CD4-positive, alpha-beta memory T cell (primary cell): ENCODE data around the gene SUSD4. TPM values are rescaled to one million over a fixed set of nuclear protein-coding genes. Genes with fewer than 3 reads are reported as not detected.

Experiments
- CTCF ChIA-PET: fragments of 350-600 bp; sonication (Branson Sonifier 250); formaldehyde crosslinking; loops from one replicate; lab custom pipeline; 2021; ENCODE audit warnings: inconsistent platforms; ENCODE audit not compliant: partially characterized antibody; lab: Charles Lee
- POLR2A ChIA-PET: fragments of 350-600 bp; sonication (Branson Sonifier 250); formaldehyde crosslinking; loops from one replicate; lab custom pipeline; 2021; ENCODE audit not compliant: partially characterized antibody; lab: Charles Lee
- DNase-seq, 5 donors: peaks; one replicate each; pipeline versions ENCODE4 v3.0.0 to v3.0.0-alpha.2; 2020 to 2022; ENCODE audit warnings: mixed read lengths in 1 of 5
- H3K27ac ChIP-seq: one replicate; pipeline ENCODE4 v1.7.0; 2013; ENCODE audit warnings: low read depth, low read length
- H3K27me3 ChIP-seq: 2 replicates; pipeline ENCODE4 v1.7.0; 2013; ENCODE audit warnings: mild to moderate bottlenecking, low read length, moderate library complexity; ENCODE audit not compliant: insufficient read depth
- H3K36me3 ChIP-seq: 2 replicates; pipeline ENCODE4 v1.7.0; 2013; ENCODE audit warnings: mild to moderate bottlenecking, low read length, moderate library complexity; ENCODE audit not compliant: insufficient read depth
- H3K4me1 ChIP-seq: 2 replicates; pipeline ENCODE4 v1.7.0; 2013; ENCODE audit warnings: mild to moderate bottlenecking, low read length, moderate library complexity; ENCODE audit not compliant: insufficient read depth
- H3K4me3 ChIP-seq, 2 donors: one replicate each; pipeline ENCODE4 v1.7.0; 2013; ENCODE audit warnings: low read length in 2 of 2, mild to moderate bottlenecking in 1 of 2
- H3K9me3 ChIP-seq, 2 donors: one replicate each; pipeline ENCODE4 v1.7.0; 2013; ENCODE audit warnings: low read length in 2 of 2, control low read depth in 1 of 2; ENCODE audit not compliant: control insufficient read depth in 1 of 2
- H3K27ac Mint-ChIP-seq, 7 donors: one replicate each; pipeline ENCODE4 v1.8.0; 2020 to 2021; ENCODE audit warnings: mixed read lengths in 7 of 7, mild to moderate bottlenecking in 6 of 7, inconsistent platforms in 3 of 7, moderate library complexity in 3 of 7
- H3K27me3 Mint-ChIP-seq, 2 donors: one replicate each; pipeline ENCODE4 v1.8.0; 2020 to 2021; ENCODE audit warnings: mixed read lengths in 2 of 2
- H3K36me3 Mint-ChIP-seq, 2 donors: one replicate each; pipeline ENCODE4 v1.8.0; 2020 to 2021; ENCODE audit warnings: mixed read lengths in 2 of 2, inconsistent platforms in 1 of 2, mild to moderate bottlenecking in 1 of 2
- H3K4me1 Mint-ChIP-seq, 4 donors: one replicate each; pipeline ENCODE4 v1.8.0; 2020 to 2021; ENCODE audit warnings: mixed read lengths in 4 of 4, mild to moderate bottlenecking in 1 of 4
- H3K4me3 Mint-ChIP-seq, 8 donors: one replicate each; pipeline ENCODE4 v1.8.0; 2020 to 2021; ENCODE audit warnings: mixed read lengths in 8 of 8, mild to moderate bottlenecking in 7 of 8, moderate library complexity in 6 of 8, inconsistent platforms in 3 of 8
- H3K9me3 Mint-ChIP-seq, 8 donors: one replicate each; pipeline ENCODE4 v1.8.0; 2020 to 2021; ENCODE audit warnings: mixed read lengths in 8 of 8, mild to moderate bottlenecking in 5 of 8, inconsistent platforms in 3 of 8, moderate library complexity in 1 of 8
- intact Hi-C: fragments of 100-400 bp; cut with micrococcal nuclease; formaldehyde crosslinking; loops from one replicate; pipeline ENCODE4 v1.15.1; 2023
- polyA plus RNA-seq, 2 donors: library from polyadenylated mRNA; unstranded; fragments of 300-500 nt; fragmentation: Illumina TruSeq; gene quantifications; one replicate each; pipeline ENCODE4 v1.2.3, GENCODE V29; 2021
- total RNA-seq, 2 experiments: library from RNA; stranded (reverse); gene quantifications; one replicate each; pipeline ENCODE4 v1.2.3, GENCODE V29; 2021

SUSD4 gene
- total and polyA plus RNA-seq, 4 experiments from 2014 or later, result 2.9 to 18.5 (median 6.2) TPM

- Histone ChIP-seq H3K27me3 (no peaks in the 10 kb centered on the region), H3K27ac (no peak within 1 kb of the TSS), H3K4me3 (no peak within 1 kb of the TSS), H3K36me3 (no peaks in the 10 kb centered on the region), H3K4me1 (no peaks in the 10 kb centered on the region), H3K9me3 (no peaks in the 10 kb centered on the region)
- Mint-ChIP-seq H3K27ac (no peak within 1 kb of the TSS), H3K9me3 (peaks cover 0 to 12% (median 3%) of the 10 kb centered on the region in 8 donors), H3K36me3 (peaks cover 0 to 3% of the 10 kb centered on the region in 2 donors), H3K4me3 (peak within 1 kb of the TSS in 6 of 8 donors; percentile 31 to 79 (median 47)), H3K27me3 (peaks cover 20 to 23% of the 10 kb centered on the region in 2 donors), H3K4me1 (peaks cover 0 to 7% (median 0%) of the 10 kb centered on the region in 4 donors)
- POLR2A ChIA-PET, result no interaction called here
- intact Hi-C loops, result no loop called here
- CTCF ChIA-PET, result no interaction called here
- no peak for DNase-seq
Measured at GRCh38 chr1:223393275-223394214, 29.6 kb upstream of the SUSD4 start, which contains the start of gene CCDC185. CCDC185 (plus strand) TSS chr1:223393415; CDS start chr1:223393476, 61 bp downstream.

- intact Hi-C loops, result no loop called here
- POLR2A ChIA-PET, result no interaction called here
- Mint-ChIP-seq H3K9me3 (peaks cover 0 to 12% (median 3%) of the 10 kb centered on the region in 8 donors), H3K4me1 (peaks cover 0 to 7% (median 0%) of the 10 kb centered on the region in 4 donors), H3K27me3 (peaks cover 20 to 26% of the 10 kb centered on the region in 2 donors), H3K4me3 (no peak overlapping the region), H3K36me3 (peaks cover 0 to 3% of the 10 kb centered on the region in 2 donors), H3K27ac (no peak overlapping the region)
- Histone ChIP-seq H3K27me3 (no peaks in the 10 kb centered on the region), H3K36me3 (no peaks in the 10 kb centered on the region), H3K9me3 (no peaks in the 10 kb centered on the region), H3K4me3 (no peak overlapping the region), H3K4me1 (no peaks in the 10 kb centered on the region), H3K27ac (no peak overlapping the region)
- no peak for DNase-seq
- CTCF ChIA-PET, result no interaction called here
Measured at GRCh38 chr1:223390618-223391017, 26.6 kb upstream of the SUSD4 start.

GRCh38 chr1:223386013-223386412 is 22.0 kb upstream of the SUSD4 start:
- Histone ChIP-seq H3K4me1 (no peaks in the 10 kb centered on the region), H3K9me3 (no peaks in the 10 kb centered on the region), H3K27ac (no peak overlapping the region), H3K36me3 (no peaks in the 10 kb centered on the region), H3K4me3 (no peak overlapping the region), H3K27me3 (no peaks in the 10 kb centered on the region)
- peaks cover 8 to 12% of the 10 kb centered on the region in 2 donors for H3K27me3 Mint-ChIP-seq
- no peaks in the 10 kb centered on the region for H3K4me1 Mint-ChIP-seq
- no peak overlapping the region for H3K4me3 Mint-ChIP-seq
- POLR2A ChIA-PET, result no interaction called here
- DNase-seq, result no peak
- H3K36me3 Mint-ChIP-seq, result no peaks in the 10 kb centered on the region
- no peaks in the 10 kb centered on the region for H3K9me3 Mint-ChIP-seq
- intact Hi-C loops, result no loop called here
- CTCF ChIA-PET, result no interaction called here
- H3K27ac Mint-ChIP-seq, result no peak overlapping the region

GRCh38 chr1:223378754-223379153 is 14.8 kb upstream of the SUSD4 start:
- ChIA-PET POLR2A (no interaction called here), CTCF (interaction anchor here (0.6 to 1.3 kb wide), 2 partner anchors 15 to 153 kb away, joined by 3 read pairs; no protein-coding TSS in a partner anchor)
- intact Hi-C loops, result no loop called here
- no peaks in the 10 kb centered on the region for H3K4me1 Mint-ChIP-seq
- peaks cover 13 to 14% of the 10 kb centered on the region in 2 donors for H3K27me3 Mint-ChIP-seq
- Histone ChIP-seq H3K36me3 (no peaks in the 10 kb centered on the region), H3K4me3 (no peak overlapping the region), H3K9me3 (no peaks in the 10 kb centered on the region), H3K4me1 (no peaks in the 10 kb centered on the region), H3K27ac (no peak overlapping the region), H3K27me3 (no peaks in the 10 kb centered on the region)
- no peak for DNase-seq
- no peaks in the 10 kb centered on the region for H3K36me3 Mint-ChIP-seq
- peaks cover 0 to 14% (median 12%) of the 10 kb centered on the region in 8 donors for H3K9me3 Mint-ChIP-seq
- H3K4me3 Mint-ChIP-seq, result no peak overlapping the region
- H3K27ac Mint-ChIP-seq, result no peak overlapping the region

- ChIA-PET CTCF (no interaction called here), POLR2A (no interaction called here)
- Histone ChIP-seq H3K4me3 (no peak overlapping the region), H3K27ac (no peak overlapping the region), H3K4me1 (no peaks in the 10 kb centered on the region), H3K36me3 (no peaks in the 10 kb centered on the region), H3K27me3 (no peaks in the 10 kb centered on the region), H3K9me3 (no peaks in the 10 kb centered on the region)
- H3K4me3 Mint-ChIP-seq, result no peak overlapping the region
- intact Hi-C loops, result no loop called here
- no peak overlapping the region for H3K27ac Mint-ChIP-seq
- H3K4me1 Mint-ChIP-seq, result peaks cover 0 to 2% (median 0%) of the 10 kb centered on the region in 4 donors
- no peaks in the 10 kb centered on the region for H3K36me3 Mint-ChIP-seq
- H3K27me3 Mint-ChIP-seq, result peaks cover 14 to 15% of the 10 kb centered on the region in 2 donors
- H3K9me3 Mint-ChIP-seq, result peaks cover 0 to 16% (median 13%) of the 10 kb centered on the region in 8 donors
- DNase-seq, result no peak
Measured at GRCh38 chr1:223374064-223374610, 10.2 kb upstream of the SUSD4 start.

- peak overlapping the region; percentile 77 to 85 (median 82) for H3K4me3 Mint-ChIP-seq
- Histone ChIP-seq H3K27me3 (no peaks in the 10 kb centered on the region), H3K9me3 (no peaks in the 10 kb centered on the region), H3K4me1 (peaks cover 19% of the 10 kb centered on the region), H3K27ac (no peak overlapping the region), H3K36me3 (no peaks in the 10 kb centered on the region), H3K4me3 (peak overlapping the region in 1 of 2 donors; percentile 58)
- peak in 4 of 5 donors; percentile 7 to 38 (median 16) for DNase-seq
- intact Hi-C loops, result loop anchor here (5.0 kb wide), 4 partner anchors 118 to 233 kb away; no protein-coding TSS in a partner anchor
- peak overlapping the region in 3 of 7 donors; percentile 36 to 66 (median 62) for H3K27ac Mint-ChIP-seq
- POLR2A ChIA-PET, result interaction anchor here (1.1 to 2.6 kb wide), 4 partner anchors 10 to 481 kb away, joined by 3 to 11 read pairs (median 4); partner anchors contain the start of genes TLR5 and TP53BP2
- H3K36me3 Mint-ChIP-seq, result no peaks in the 10 kb centered on the region
- peaks cover 0 to 5% (median 0%) of the 10 kb centered on the region in 8 donors for H3K9me3 Mint-ChIP-seq
- H3K27me3 Mint-ChIP-seq, result peaks cover 0 to 4% of the 10 kb centered on the region in 2 donors
- CTCF ChIA-PET, result interaction anchor here (1.2 to 3.4 kb wide), 4 partner anchors 62 to 231 kb away, joined by 3 to 21 read pairs (median 5); no protein-coding TSS in a partner anchor
- H3K4me1 Mint-ChIP-seq, result peaks cover 12 to 32% (median 18%) of the 10 kb centered on the region in 4 donors
Measured at GRCh38 chr1:223364685-223365382, 858 bp upstream of the SUSD4 start.
